GM19193 (cell line): ENCODE data around the gene NANOS3.

Experiments
- POLR2A ChIP-seq: IDR thresholded peaks from 4 replicates; pipeline ENCODE4 v1.6.1; 2011; ENCODE audit not compliant: insufficient read depth, insufficient read length; ENCODE audit errors: extremely low read depth

The NANOS3 gene

GRCh38 chr19:13840305-13841085, 36.4 kb upstream of the NANOS3 start:
- no peak for TF ChIP-seq POLR2A

GRCh38 chr19:13841086-13841961, 35.6 kb upstream of the NANOS3 start:
- no peak for TF ChIP-seq POLR2A

- TF ChIP-seq POLR2A, result no peak
Measured at GRCh38 chr19:13841962-13842290, 35.0 kb upstream of the NANOS3 start.

- peak; percentile 88 for TF ChIP-seq POLR2A
Measured at GRCh38 chr19:13842291-13843103, 34.4 kb upstream of the NANOS3 start.

- TF ChIP-seq POLR2A, result no peak
Measured at GRCh38 chr19:13843104-13843921, 33.6 kb upstream of the NANOS3 start.

- no peak for TF ChIP-seq POLR2A
Measured at GRCh38 chr19:13844130-13844631, 32.8 kb upstream of the NANOS3 start.

GRCh38 chr19:13846557-13847406, 30.2 kb upstream of the NANOS3 start:
- TF ChIP-seq POLR2A, result peak; percentile 23

- peak; percentile 51 for TF ChIP-seq POLR2A
Measured at GRCh38 chr19:13847407-13848339, 29.3 kb upstream of the NANOS3 start.

- TF ChIP-seq POLR2A, result no peak
Measured at GRCh38 chr19:13848340-13848677, 28.6 kb upstream of the NANOS3 start.

GRCh38 chr19:13848798-13849676, 27.9 kb upstream of the NANOS3 start:
- no peak for TF ChIP-seq POLR2A
